ENCODE measurements around the gene KRT37. TPM values are rescaled to one million over a fixed set of nuclear protein-coding genes. Genes with fewer than 3 reads are reported as not detected.

KRT37 gene
- total RNA-seq, 1 donor from 2014 or later = not detected

GRCh38 chr17:41413982-41414381 lies 10.4 kb downstream of the KRT37 start:
- no peaks in the 10 kb centered on the region for H3K27me3 Mint-ChIP-seq (ENCODE audit: low read depth)
- no peaks in the 10 kb centered on the region for H3K9me3 Mint-ChIP-seq (ENCODE audit: low read depth)
- H3K27ac Mint-ChIP-seq (ENCODE audit: unreplicated experiment) = no peak overlapping the region
- no peak overlapping the region for H3K4me3 Mint-ChIP-seq (ENCODE audit: unreplicated experiment)
- peaks cover 16% of the 10 kb centered on the region for H3K4me1 Mint-ChIP-seq (ENCODE audit: low read depth)
- DNase-seq (ENCODE audit: low spot score) = no peak
- TF ChIP-seq, protein P1, sequence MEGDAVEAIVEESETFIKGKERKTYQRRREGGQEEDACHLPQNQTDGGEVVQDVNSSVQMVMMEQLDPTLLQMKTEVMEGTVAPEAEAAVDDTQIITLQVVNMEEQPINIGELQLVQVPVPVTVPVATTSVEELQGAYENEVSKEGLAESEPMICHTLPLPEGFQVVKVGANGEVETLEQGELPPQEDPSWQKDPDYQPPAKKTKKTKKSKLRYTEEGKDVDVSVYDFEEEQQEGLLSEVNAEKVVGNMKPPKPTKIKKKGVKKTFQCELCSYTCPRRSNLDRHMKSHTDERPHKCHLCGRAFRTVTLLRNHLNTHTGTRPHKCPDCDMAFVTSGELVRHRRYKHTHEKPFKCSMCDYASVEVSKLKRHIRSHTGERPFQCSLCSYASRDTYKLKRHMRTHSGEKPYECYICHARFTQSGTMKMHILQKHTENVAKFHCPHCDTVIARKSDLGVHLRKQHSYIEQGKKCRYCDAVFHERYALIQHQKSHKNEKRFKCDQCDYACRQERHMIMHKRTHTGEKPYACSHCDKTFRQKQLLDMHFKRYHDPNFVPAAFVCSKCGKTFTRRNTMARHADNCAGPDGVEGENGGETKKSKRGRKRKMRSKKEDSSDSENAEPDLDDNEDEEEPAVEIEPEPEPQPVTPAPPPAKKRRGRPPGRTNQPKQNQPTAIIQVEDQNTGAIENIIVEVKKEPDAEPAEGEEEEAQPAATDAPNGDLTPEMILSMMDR (IDR thresholded peaks at IDR 0.05) = no peak
- no peaks in the 10 kb centered on the region for H3K36me3 Mint-ChIP-seq (ENCODE audit: low read depth)

DNA sequence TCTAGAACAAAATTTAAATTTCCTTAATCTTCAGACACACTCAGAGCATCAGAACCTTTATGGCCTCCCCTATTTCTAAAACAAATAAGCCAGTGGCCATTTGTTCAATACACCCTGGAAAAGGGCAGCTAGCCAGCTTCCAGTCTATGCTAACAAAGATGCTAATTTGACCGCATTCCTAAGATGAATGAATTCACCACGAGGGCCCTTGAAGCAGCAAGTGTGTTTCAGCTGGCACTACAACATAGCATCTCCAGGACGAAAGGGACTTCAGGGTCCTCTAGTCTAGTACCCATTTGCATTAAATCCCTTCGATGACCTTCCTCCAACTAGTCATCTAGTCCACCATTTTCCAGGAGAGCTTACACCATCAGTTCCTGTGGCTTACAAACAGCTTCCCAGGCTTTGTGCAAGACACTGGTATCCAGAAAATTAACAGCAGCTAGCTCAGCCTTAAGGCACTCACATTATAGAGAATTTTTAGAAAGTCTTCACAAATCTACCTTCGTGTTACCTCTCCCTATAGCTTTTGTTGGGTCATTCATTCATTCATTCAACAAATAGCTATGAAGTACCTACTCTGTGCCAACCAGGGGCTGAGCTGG lies 10.9 kb downstream of the KRT37 start:
- TF ChIP-seq, protein P1 (IDR thresholded peaks at IDR 0.05) = no peak
- Mint-ChIP-seq H3K36me3 (ENCODE audit: low read depth) (no peaks in the 10 kb centered on the region), H3K27ac (ENCODE audit: unreplicated experiment) (no peak overlapping the region), H3K9me3 (ENCODE audit: low read depth) (no peaks in the 10 kb centered on the region), H3K4me3 (ENCODE audit: unreplicated experiment) (no peak overlapping the region), H3K4me1 (ENCODE audit: low read depth) (peaks cover 16% of the 10 kb centered on the region), H3K27me3 (ENCODE audit: low read depth) (no peaks in the 10 kb centered on the region)
- no peak for DNase-seq (ENCODE audit: low spot score)

DNA sequence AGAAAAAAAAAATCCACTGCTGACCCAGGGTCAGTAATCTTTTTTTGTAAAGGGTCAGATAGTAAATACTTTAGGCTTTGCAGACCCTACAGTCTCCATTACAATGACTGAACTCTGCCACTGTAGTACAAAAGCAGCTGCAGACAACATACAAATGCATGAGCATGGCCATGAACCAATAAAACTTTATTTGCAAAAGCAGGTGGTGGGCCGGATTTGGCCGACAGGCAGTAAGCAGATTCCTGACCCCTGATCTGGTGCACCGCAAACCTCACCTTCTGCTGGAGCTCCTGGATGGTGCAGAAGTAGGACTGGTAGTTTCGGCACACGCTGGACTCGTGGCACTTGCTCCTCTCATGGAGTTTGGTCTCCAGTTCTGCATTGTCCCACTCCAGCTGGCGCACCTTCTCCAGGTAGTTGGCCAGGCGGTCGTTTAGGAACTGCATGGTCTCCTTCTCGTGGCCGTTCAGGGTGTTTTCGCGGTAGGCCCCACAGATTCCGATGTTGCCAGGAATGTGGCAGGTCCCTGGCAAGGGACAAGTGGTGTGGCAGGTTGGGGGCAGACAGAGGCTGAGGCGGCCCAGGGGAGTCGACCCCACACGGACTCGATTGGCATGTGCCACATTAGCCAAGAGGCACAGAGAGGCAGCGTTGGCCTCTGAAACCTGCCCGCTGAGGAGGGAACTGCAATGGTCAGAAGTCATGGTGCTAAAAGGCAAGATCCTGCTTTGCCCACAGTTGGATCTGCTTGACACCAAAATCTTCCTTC lies 13.1 kb downstream of the KRT37 start:
- H3K4me1 Mint-ChIP-seq (ENCODE audit: low read depth) = peaks cover 9% of the 10 kb centered on the region
- H3K9me3 Mint-ChIP-seq (ENCODE audit: low read depth) = no peaks in the 10 kb centered on the region
- TF ChIP-seq, protein P1 (IDR thresholded peaks at IDR 0.05) = no peak
- H3K36me3 Mint-ChIP-seq (ENCODE audit: low read depth) = no peaks in the 10 kb centered on the region
- H3K4me3 Mint-ChIP-seq (ENCODE audit: unreplicated experiment) = no peak overlapping the region
- H3K27me3 Mint-ChIP-seq (ENCODE audit: low read depth) = no peaks in the 10 kb centered on the region
- DNase-seq (ENCODE audit: low spot score) = no peak
- H3K27ac Mint-ChIP-seq (ENCODE audit: unreplicated experiment) = no peak overlapping the region

DNA sequence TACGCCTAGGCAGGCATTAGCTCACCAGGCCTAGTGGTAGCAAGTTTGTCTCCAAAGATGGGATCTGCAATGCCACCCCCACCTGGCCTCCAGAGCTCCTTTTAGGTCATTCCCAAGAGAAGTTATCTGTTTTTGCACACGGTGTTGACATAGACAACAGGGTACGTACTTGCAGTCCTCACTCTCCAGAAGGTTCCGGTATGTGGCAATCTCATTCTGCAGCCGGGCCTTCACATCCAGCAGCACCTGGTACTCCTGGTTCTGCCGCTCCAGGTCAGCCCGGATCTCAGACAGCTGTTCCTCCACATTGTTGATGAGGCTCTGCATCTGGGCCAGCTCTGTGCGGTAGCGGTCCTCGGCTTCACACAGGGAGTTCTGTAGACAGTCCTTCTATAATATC lies 17.2 kb downstream of the KRT37 start:
- H3K4me1 Mint-ChIP-seq (ENCODE audit: low read depth) = peaks cover 14% of the 10 kb centered on the region
- no peaks in the 10 kb centered on the region for H3K9me3 Mint-ChIP-seq (ENCODE audit: low read depth)
- H3K27me3 Mint-ChIP-seq (ENCODE audit: low read depth) = no peaks in the 10 kb centered on the region
- H3K27ac Mint-ChIP-seq (ENCODE audit: unreplicated experiment) = no peak overlapping the region
- TF ChIP-seq, protein P1 (IDR thresholded peaks at IDR 0.05) = no peak
- H3K4me3 Mint-ChIP-seq (ENCODE audit: unreplicated experiment) = no peak overlapping the region
- no peak for DNase-seq (ENCODE audit: low spot score)
- no peaks in the 10 kb centered on the region for H3K36me3 Mint-ChIP-seq (ENCODE audit: low read depth)

- H3K4me1 Mint-ChIP-seq (ENCODE audit: low read depth) = peaks cover 14% of the 10 kb centered on the region
Observed at GRCh38 chr17:41406205-41406604, 18.2 kb downstream of the KRT37 start.

More at GRCh38 chr17:41406205-41406604, 18.2 kb downstream of the KRT37 start:
- Mint-ChIP-seq H3K27ac (ENCODE audit: unreplicated experiment) (no peak overlapping the region), H3K27me3 (ENCODE audit: low read depth) (no peaks in the 10 kb centered on the region), H3K4me3 (ENCODE audit: unreplicated experiment) (no peak overlapping the region), H3K9me3 (ENCODE audit: low read depth) (no peaks in the 10 kb centered on the region), H3K36me3 (ENCODE audit: low read depth) (no peaks in the 10 kb centered on the region)
- DNase-seq (ENCODE audit: low spot score) = no peak
- TF ChIP-seq, protein P1 (IDR thresholded peaks at IDR 0.05) = no peak

Data from chondrocyte (in vitro differentiated cells).